Measurements from ENCODE around the gene INKA1. TPM values are rescaled to one million over a fixed set of nuclear protein-coding genes. Genes with fewer than 3 reads are reported as not detected.

INKA1 gene

DNA sequence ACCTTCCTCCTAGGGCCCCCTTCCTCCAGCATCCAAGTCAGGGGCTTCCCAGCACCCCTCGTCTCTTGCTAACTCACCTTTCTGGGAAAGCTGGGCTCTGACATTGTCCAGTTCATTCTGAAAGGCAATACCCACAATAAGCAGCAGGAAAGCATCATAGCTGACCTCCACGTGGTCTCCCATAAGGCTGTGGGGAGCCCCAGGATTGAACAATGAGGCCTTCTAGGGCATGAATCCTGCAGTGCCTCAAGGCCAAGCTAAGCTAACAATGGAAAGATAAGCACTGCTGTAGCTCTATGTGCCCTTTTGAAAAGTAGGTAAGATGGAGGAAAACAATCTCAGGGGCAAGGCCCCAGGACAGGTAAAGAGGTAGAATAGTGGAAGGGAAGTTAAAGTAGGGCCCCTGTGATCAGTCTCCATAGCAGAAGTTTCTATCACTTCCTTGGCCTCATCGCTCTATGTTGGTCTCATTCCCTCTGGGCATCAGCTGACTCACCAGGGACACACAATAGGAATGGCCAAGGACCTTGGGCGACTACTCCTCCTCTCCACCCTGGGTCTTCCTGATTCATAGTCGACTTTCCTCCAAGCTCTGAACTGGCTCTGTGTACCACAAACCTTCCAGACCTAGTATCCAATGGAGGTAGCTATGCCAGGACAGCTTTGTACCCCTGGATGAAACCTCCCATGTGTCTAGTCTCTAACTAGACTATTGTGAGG is 41.6 kb downstream of the INKA1 start:
- Histone ChIP-seq H3K27ac (replicated peaks) (no peak overlapping the region), H3K27me3 (ENCODE audit: insufficient read depth, poor library complexity, severe bottlenecking) (no peaks in the 10 kb centered on the region), H3K4me3 (replicated peaks; ENCODE audit: insufficient read depth, low read length) (no peak overlapping the region)
- DNase-seq (ENCODE audit: low read depth in 1 of 2, low spot score in 1 of 2), result no peak
- TF ChIP-seq, protein P1, sequence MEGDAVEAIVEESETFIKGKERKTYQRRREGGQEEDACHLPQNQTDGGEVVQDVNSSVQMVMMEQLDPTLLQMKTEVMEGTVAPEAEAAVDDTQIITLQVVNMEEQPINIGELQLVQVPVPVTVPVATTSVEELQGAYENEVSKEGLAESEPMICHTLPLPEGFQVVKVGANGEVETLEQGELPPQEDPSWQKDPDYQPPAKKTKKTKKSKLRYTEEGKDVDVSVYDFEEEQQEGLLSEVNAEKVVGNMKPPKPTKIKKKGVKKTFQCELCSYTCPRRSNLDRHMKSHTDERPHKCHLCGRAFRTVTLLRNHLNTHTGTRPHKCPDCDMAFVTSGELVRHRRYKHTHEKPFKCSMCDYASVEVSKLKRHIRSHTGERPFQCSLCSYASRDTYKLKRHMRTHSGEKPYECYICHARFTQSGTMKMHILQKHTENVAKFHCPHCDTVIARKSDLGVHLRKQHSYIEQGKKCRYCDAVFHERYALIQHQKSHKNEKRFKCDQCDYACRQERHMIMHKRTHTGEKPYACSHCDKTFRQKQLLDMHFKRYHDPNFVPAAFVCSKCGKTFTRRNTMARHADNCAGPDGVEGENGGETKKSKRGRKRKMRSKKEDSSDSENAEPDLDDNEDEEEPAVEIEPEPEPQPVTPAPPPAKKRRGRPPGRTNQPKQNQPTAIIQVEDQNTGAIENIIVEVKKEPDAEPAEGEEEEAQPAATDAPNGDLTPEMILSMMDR (IDR thresholded peaks at IDR 0.05; ENCODE audit: insufficient read depth, low read length), result no peak
- TF ChIP-seq SPI1 (IDR thresholded peaks at IDR 0.05; ENCODE audit: borderline replicate concordance, low read depth) (no peak), POLR2AphosphoS5 (IDR thresholded peaks at IDR 0.05; ENCODE audit: low read depth) (no peak), GABPA (IDR thresholded peaks at IDR 0.05; ENCODE audit: low read depth) (no peak)
- TF ChIP-seq, protein P2, sequence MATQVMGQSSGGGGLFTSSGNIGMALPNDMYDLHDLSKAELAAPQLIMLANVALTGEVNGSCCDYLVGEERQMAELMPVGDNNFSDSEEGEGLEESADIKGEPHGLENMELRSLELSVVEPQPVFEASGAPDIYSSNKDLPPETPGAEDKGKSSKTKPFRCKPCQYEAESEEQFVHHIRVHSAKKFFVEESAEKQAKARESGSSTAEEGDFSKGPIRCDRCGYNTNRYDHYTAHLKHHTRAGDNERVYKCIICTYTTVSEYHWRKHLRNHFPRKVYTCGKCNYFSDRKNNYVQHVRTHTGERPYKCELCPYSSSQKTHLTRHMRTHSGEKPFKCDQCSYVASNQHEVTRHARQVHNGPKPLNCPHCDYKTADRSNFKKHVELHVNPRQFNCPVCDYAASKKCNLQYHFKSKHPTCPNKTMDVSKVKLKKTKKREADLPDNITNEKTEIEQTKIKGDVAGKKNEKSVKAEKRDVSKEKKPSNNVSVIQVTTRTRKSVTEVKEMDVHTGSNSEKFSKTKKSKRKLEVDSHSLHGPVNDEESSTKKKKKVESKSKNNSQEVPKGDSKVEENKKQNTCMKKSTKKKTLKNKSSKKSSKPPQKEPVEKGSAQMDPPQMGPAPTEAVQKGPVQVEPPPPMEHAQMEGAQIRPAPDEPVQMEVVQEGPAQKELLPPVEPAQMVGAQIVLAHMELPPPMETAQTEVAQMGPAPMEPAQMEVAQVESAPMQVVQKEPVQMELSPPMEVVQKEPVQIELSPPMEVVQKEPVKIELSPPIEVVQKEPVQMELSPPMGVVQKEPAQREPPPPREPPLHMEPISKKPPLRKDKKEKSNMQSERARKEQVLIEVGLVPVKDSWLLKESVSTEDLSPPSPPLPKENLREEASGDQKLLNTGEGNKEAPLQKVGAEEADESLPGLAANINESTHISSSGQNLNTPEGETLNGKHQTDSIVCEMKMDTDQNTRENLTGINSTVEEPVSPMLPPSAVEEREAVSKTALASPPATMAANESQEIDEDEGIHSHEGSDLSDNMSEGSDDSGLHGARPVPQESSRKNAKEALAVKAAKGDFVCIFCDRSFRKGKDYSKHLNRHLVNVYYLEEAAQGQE (IDR thresholded peaks at IDR 0.05; ENCODE audit: insufficient replicate concordance, low read depth), result no peak

DNA sequence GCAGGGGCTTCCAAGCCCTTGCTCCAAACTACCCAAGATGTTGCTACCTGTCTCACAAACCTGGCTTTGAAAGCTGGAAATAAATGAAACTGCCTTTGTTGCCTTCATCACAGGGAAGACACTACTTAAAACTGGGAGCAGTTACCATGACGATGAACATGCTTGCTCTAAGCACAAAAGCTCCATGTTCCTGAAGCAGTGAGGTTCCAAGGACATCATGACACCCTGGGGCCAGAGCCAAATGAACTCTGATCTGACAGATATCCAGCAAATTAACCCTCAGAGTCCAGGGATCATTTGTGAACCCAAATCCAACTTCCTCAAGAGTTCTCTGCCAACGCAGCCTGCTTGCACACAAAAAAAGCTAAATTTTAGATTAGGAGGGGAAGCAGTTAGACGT is 42.6 kb downstream of the INKA1 start:
- TF ChIP-seq POLR2AphosphoS5 (IDR thresholded peaks at IDR 0.05; ENCODE audit: low read depth) (no peak), GABPA (IDR thresholded peaks at IDR 0.05; ENCODE audit: low read depth) (no peak), SPI1 (IDR thresholded peaks at IDR 0.05; ENCODE audit: borderline replicate concordance, low read depth) (no peak)
- TF ChIP-seq, protein P2 (IDR thresholded peaks at IDR 0.05; ENCODE audit: insufficient replicate concordance, low read depth), result no peak
- TF ChIP-seq, protein P1 (IDR thresholded peaks at IDR 0.05; ENCODE audit: insufficient read depth, low read length), result no peak
- no peak overlapping the region for H3K27ac ChIP-seq (replicated peaks)
- no peaks in the 10 kb centered on the region for H3K27me3 ChIP-seq (ENCODE audit: insufficient read depth, poor library complexity, severe bottlenecking)
- H3K4me3 ChIP-seq (replicated peaks; ENCODE audit: insufficient read depth, low read length), result no peak overlapping the region
- no peak for DNase-seq (ENCODE audit: low read depth in 1 of 2, low spot score in 1 of 2)

Small RNA genes within 50 kb of the gene (microRNA-seq; reads per million reads assigned to microRNA genes)
- gene MIR5193, result not detected
